Sigmoid colon (tissue), 4 donors: Measurements from ENCODE around the gene NREP.

ENCODE experiments used
- CTCF ChIP-seq, 4 experiments: fragments of 450-650 bp in 3 of 4; fragments of 200-600 bp in 1 of 4; IDR thresholded peaks; one replicate each; pipeline ENCODE4 v1.5.1; 2016 to 2019; ENCODE audit warnings: antibody characterized with exemption in 4 of 4, mild to moderate bottlenecking in 3 of 4, moderate library complexity in 2 of 4
- EP300 ChIP-seq, 4 donors: sonication (generic); formaldehyde crosslinking; IDR thresholded peaks; one replicate each; pipeline ENCODE4 v1.6.1; 2017; ENCODE audit warnings: antibody characterized with exemption in 4 of 4

DNA sequence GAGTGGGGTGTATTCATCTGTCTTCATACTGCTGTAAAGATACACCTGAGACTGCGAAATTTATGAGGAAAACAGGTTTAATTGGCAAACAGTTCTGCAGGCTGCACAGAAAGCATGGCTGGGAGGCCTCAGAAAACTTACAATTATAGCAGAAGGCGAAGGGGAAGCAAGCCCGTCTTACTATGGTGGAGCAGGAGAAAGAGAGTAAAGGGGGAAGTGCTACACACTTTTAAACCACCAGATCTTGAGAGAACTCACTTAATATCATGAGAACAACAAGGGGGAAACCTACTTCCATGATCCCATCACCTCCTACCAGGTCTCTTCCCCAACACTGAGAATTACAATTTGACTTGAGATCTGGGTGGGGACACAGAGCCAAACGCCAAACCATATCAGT is 12.5 kb upstream of the NREP start:
- TF ChIP-seq EP300 (IDR thresholded peaks at IDR 0.05) (no peak), CTCF (IDR thresholded peaks at IDR 0.05) (no peak)
